HG03469 (cell line): ENCODE results near the gene RNASE13.

ENCODE experiments used
- ATAC-seq: cut with Tn5 transposase; IDR thresholded peaks from one replicate; pipeline ENCODE4 v1.9.1; 2021; ENCODE audit warnings: mild to moderate bottlenecking, moderate library complexity, moderate number of reproducible peaks; ENCODE audit not compliant: unreplicated experiment

Gene RNASE13

DNA sequence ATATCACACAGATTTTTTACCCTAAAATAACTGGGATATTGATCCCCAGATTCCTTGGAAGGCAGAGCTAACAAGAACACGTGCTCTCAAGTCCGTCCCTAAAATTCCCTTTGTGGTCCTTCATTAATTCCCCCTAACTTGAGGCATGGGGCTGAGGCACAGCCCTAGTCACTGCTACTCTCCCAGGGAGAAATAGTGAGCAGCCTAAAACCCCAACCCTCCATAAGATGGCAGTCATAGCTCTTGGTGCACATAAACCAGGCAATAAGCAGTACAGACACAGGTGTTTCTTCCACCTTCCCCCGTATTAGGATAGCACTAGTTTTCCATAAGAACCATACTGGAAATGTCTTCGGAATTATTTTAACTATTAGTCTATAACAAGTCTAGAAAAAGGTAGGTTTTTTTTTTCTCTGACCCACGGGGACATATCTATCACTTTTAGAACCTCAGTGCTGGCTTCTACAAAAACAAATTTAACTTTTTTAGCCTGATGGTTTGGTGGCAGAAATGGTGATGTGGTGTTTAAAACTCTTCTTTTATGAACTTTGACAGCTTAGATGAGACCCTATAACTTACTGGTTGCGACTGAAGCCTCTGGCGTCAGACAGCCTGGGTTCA lies 32.4 kb upstream of the RNASE13 start:
- ATAC-seq, result no peak

DNA sequence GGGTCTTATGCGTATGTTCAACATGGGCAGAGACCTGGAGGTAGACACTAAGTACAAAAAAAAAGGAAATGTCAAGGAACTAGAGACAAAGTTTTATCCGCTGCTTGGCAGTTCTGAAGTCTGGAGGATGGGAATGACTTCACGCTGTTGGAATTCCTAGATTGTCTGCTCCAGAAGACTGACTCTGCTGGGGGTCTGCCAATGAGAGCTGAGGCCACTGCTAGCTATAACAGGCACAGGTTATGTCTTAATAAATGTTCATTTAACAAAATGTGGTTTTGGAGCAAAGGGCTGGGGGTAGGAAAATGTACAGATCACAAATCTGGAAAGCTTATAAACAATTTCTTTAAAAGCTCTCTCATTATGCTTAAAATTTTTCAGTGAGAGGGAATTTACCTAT lies 28.9 kb upstream of the RNASE13 start:
- ATAC-seq, result no peak

DNA sequence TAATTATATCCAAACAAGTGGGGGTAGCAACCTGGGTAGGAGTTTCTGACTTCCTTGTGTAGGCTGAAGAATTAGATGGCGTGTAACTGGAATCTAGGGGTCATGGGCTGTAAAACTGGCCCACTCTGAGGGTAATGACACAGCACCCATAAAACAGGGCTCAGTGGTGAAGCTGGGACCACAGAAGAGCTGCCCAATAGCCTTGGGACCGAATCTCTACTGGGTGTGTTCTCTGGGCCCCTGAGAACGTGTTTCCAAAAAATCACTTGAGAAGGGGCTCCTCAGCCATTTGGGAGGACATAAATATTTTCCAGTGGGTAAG lies 26.7 kb upstream of the RNASE13 start:
- no peak for ATAC-seq

DNA sequence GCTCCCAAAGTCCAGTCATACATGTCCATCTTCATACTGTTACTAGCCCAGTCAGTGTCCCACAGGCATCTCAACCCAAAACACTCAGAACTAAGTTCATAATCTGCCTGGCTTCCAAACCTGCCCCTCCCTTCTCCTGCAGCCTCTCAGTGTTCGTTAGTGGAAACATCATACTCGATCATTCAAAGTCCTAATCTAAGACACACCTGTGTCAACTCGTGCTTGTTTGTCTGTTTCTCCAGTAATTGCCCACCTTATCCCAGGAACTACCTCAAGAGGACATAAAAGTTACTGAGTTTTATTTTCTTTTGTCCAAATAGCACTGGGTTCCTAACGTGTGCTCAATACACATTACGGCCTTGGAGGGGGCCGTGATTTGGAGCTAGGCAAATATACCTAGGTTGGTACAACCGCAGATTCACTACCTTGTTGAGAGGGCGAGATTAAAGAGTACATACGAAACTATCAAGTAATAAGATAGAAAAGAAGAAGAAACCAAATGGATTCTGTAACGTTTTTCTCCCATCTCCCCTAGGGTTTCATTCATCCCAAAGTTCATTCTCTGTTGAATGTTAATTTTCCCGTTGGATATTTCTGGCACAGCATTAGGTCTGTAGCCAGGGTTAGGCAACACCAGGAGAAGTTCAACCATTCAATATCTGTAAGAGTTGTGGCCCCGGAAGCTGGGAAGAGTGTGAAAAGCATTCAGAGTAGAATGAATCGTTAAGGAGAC lies 26.2 kb upstream of the RNASE13 start:
- no peak for ATAC-seq

DNA sequence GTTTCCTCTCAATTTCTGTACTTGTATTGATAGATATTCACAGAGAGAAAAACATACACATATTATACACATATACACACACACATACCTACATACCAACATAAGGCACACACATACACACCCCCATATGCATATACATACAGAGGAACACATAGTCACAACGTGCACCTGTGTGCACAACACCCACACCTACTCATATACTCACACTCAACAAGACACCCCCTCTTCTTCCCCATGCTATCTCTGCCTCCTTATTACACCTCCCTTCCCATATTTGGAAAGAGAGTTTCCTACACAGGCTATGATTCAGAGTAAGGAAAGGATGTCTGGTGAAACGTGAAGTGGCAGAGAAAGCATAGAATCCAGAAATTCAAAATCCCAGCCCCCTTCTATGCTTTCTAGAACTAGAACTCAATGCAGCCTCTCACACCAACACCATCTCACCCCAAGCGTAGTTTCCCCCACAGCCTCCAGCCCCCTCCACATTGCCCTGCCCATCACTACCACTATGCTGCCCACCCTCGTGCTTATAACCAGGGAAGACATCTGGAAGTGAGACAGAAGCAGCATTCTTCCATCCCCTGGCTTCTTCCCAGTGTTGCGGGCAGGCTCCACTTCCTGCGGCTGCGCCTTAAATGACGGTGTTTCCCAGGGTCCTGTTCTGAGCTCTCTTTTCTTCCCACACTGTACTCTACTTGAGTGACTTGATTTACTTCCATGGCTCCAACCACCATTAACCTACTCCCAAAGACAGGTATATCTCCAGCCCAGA lies 25.4 kb upstream of the RNASE13 start:
- ATAC-seq, result no peak

DNA sequence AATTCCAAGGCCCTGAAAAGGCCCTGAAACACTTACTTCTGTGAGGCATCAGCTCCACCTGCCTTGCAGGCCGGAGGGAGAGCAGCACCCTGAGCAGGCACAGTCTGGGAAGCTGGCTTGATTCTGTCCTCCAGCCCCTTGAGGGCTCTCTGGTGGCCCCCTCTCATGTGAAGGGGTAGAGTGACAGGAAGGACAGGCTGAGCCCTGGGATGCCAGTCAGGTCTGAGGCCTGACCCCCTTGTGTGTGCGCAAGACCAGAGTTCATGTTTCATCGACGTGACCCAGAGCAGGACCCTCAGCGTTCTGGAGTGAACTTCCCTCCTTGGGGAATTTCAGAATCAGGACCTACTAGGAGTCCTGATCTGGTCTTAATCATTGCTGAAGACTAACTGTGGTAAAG lies 24.3 kb upstream of the RNASE13 start:
- no peak for ATAC-seq

DNA sequence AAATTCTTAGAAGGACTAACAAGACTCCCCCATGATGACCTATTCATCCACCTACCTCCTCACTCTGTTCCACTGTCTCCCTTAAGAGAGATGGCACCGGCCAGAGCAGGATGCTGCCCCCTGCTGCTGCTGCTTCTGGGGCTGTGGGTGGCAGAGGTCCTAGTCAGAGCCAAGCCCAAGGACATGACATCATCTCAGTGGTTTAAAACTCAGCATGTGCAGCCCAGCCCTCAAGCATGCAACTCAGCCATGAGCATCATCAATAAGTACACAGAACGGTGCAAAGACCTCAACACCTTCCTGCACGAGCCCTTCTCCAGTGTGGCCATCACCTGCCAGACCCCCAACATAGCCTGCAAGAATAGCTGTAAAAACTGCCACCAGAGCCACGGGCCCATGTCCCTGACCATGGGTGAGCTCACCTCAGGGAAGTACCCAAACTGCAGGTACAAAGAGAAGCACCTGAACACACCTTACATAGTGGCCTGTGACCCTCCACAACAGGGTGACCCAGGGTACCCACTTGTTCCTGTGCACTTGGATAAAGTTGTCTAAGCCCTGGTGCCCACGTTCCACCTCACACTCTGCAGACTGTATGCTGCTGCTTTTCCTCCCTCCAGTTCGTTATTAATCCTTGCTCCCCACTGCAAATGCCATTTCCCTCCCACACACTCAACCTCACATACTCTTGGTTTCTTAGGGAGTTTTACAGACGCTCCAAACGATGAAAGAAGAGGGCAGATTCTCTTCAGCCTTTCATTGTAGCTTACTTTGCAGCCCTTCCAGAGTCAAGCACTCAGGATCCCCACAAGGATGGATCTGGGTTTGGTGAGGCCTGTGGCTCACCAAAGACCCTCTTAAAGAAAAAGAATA lies 23.4 kb upstream of the RNASE13 start, which contains the start of gene RNASE8:
TSS of gene RNASE8 (plus strand) at position 20 of the 873 bp plus-strand sequence. CDS start at position 91, 71 bp downstream.
- no peak for ATAC-seq

DNA sequence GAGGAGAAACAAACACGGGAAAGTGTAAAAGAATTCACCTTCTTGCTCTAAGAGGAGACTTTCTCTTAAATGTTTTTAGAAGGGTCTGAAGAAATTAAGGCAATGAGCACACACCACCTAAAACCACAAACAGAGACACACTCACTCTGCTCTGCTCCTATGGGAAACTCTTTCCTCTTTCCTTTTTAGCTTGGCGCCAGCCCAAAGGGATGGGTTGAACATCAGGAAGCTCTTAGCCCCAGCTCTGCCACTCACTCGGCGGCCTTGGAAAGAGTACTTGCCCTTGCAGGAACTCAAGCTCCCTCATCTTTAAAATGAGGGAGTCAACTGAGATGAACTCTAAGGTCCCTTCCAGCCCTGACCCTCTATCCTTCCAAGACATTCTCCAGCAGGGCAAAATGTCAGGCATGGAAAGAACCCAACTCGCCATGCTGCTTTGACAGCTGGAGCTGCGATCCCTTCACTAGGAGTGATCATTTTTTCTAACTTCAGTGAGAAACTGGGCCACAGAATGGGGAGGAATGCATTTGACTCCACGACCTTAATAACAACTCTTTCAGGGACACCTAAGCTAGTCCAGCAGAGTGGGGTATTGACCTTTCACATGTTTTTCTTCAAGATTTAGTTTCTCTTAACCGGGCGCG lies 22.0 kb upstream of the RNASE13 start:
- no peak for ATAC-seq

DNA sequence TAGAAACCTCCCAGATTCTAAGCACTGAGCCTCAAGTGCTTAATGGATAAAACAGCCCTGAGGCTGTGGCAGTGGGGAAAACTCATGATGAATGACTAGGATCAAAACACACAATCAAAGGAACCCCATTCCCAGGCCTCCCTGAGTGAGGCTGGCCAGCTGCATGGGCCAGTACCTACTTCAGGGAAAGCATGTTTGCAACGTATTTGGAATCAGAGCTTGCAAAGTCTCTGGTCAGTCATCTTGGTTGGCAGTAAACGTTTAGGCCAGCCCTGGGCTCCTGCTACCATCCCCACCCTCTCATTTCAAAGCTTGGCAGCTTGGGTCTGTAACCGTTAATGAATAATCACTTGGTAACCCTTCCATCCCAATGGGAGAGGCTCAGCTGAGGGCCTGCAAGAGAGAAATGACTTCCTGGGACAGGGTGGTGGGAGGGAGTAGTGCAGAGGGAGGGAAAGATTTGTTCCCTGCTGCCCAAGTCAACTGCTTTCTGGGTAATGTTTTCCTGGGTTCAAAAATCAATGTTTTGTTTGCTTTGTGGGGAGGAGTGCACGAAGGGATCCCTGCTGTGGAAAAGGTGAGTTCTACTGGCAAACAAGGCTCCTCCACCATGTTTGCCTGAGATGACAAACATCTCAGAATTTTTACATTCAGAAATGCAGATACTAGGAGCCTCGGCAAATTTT lies 21.0 kb upstream of the RNASE13 start:
- no peak for ATAC-seq

DNA sequence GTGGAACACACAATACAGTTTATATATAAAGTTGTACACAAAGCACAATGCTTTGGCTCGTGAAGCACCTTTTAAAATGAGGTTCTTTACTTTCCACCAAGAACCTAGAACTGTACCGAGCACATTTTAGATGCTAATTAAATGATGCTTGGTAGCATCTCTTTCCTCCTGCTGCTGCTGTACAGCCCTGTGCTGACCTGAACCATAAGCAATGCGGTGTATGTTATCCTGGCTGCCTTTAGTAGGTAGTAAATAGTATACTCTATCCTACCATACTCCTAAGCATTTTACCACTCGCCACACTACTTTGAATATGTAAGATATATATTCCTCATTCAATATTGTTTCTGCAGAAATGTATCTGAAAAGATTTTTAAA lies 20.1 kb upstream of the RNASE13 start:
- no peak for ATAC-seq

DNA sequence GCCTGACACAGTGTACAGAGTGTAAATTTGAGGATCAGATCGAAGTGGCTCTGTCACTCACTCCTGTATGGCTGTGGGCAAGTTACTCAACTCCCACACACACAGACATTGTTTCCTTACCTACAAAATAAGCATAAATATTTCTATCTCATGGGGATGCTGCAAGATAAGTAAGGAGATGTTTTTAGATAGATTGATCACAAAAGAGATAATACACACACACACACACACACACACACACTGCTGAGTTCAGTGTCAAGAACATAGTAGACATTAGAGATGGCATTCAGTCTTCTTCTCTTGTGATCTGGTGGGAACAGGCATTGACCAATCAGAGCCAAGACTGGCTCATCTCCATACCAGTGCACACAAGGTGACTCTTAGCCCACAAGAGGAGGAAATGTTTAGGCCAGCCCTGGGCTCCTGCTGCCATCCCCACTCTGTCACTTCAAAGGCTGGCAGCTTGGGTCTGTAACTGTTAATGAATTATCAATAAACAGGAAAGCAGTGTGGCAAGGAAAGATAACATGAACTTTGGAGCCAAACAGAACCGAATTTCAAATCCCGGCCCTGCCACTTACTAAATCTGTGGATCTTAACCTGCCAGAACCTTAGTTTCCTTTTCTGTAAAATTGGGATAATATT lies 19.6 kb upstream of the RNASE13 start:
- no peak for ATAC-seq

DNA sequence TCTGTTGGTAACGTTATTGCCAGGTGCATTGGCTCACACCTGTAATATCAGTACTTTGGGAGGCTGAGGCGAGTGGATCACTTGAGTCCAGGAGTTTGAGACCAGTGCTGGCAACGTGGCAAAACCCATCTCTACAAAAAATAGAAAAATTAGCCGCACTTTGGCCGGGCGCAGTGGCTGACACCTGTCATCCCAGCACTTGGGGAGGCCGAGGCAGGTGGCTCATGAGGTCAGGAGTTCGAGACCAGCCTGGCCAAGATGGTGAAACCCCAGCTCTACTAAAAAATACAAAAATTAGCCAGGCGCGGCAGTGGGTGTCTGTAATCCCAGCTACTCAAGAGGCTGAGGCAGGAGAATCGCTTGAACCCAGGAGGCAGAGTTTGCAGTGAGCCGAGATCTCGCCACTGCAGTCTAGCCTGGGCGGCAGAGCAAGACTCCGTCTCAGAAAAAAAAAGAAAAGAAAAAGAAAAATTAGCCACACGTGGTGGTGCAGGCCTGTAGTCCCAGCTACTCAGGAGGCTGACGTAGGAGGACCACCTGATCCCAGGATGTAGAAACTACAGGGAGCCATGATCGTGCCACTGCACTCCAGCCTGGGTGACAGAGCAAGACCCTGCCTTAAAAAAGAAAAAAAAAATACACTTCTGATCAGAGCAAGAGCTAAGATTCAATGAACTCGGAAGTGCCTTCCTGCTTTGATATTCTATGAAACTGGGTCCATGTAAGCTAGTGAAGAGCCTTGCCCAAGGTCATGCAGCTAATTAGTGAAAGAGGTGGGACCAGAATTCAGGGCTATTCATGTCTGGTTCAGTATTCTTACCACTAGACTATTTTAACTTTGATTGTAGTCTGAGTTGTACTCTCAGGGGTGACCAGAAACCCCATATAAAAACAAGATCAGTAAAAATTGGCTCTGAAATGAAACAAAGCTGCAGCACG lies 18.8 kb upstream of the RNASE13 start:
- no peak for ATAC-seq

DNA sequence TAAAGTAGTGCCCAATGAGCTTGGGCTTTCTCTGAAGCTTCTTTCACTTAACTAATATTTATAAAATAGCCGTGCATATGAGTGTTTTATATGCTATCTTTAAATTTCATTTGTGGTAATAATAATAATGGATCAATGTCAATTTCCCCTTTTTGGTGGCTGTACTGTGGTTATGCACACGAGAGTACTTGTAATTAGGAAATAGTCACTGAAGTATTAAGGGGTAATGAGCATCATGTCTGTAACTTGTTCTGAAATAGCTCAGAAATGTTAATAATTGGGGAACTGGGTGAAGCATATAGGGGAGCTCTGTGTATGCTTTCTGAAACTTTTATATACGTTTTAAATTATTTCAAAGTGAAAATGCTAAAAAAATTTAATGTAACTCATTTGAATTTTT lies 16.0 kb upstream of the RNASE13 start:
- no peak for ATAC-seq

DNA sequence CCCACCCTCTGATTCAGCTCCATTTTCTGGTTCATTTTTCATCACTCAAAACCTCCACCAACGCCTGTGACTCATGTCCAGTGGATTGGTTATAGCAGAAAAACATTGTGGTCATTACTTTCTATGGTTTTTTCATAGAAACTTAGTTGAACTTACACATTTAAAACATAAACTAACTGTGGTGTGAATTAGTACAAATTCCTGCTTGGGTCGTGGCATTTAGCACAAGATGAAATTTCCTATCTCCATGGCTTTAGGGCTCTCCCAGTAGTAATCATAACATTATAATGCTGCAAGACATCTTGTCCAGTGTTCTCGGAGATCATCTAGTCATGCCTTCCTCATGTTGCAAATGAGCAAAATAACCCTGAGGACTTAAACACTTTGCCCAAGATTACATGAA lies 14.7 kb upstream of the RNASE13 start:
- ATAC-seq, result no peak

DNA sequence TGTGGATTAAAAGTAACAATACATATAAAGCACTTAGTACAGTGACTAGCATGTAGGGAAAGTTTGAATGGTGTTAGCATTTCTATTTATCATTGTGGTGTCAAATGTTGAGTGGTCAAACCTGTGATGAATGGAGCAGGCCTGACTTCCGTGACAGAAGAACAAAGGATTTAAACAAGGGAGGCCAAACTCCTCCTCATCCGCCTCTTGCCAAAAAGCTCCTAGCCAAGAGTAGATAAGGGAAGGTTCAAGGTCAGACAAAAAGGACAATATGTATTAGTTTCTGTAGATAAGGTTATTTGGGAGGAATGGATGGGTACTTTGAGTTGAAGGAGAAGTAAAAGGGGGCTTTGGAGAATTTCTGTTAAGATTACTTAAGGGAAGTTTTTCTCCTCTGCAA lies 14.0 kb upstream of the RNASE13 start:
- ATAC-seq, result no peak

DNA sequence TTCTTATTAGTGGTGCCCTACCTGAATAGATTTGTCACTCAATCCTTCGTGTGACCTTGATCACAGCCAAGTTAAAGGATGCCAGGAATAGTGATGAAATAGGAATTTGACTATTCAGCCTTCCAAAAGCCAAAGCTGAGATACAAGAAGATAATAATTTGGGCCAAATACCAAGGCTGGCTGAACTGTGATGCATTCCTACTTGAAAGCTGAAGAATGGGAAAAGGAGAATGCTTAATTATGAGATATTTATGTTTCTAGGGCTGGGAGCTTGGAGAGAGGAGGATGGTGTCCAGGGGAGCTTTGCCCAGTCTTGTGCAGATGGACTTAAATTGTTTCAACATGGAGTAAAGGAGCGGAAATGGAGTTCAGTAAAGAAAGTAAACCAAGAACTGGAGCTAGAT lies 12.8 kb upstream of the RNASE13 start:
- ATAC-seq, result no peak

DNA sequence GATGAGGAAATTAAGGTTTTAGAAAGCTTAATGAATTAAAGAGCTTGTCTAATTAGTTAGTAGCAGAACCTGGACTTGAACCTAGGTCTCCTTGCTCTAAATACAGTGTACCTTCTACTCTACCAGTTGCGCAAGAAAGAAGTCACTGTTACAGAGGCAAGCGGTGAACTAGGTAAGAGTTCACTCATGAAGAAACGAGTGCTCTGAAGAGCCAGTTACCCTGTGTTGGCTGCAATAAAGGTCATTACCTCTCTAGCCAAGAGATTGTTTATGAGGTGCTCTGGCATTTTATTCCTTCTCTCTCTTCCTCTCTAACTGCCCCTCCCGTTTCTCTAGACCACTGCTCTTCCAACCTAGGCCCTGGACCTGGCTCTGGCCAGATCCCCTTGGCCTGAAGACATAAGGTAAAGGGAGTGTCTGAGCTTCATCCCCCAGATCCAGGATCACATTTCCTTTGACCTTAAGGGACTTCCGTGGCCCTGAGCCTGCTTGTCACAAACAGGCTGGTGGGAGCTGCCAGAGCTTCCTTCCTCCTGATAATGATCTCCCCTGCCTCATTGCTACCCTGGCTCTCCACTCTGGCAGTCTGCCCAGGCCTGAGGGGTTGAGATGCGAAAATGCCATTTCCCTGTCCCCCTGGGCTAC lies 9.5 kb upstream of the RNASE13 start:
- no peak for ATAC-seq

DNA sequence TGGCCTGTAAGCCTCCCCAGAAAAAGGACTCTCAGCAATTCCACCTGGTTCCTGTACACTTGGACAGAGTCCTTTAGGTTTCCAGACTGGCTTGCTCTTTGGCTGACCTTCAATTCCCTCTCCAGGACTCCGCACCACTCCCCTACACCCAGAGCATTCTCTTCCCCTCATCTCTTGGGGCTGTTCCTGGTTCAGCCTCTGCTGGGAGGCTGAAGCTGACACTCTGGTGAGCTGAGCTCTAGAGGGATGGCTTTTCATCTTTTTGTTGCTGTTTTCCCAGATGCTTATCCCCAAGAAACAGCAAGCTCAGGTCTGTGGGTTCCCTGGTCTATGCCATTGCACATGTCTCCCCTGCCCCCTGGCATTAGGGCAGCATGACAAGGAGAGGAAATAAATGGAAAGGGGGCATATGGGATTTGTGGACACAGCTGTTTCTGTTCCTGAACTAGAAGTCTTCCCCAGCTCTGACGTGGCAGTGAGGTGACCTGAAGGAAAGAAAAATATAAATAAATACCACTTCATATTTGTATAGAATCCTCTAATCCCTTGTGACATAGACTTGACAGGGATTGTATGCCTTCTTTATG lies 8.9 kb upstream of the RNASE13 start:
- no peak for ATAC-seq
